Renal cortical epithelial cell (primary cell): ENCODE results near the gene ULK1. TPM values are rescaled to one million over a fixed set of nuclear protein-coding genes. Genes with fewer than 3 reads are reported as not detected.
A peak's percentile ranks its signal among the peaks of the same experiment; 100 is the strongest.
"Not testable (repeated sequence)": the region's sequence is repeated elsewhere in the genome, so short reads cannot be mapped to it uniquely, and the experiment has no call there.

ENCODE experiments used
- DNase-seq: peaks from one replicate; pipeline ENCODE4 v3.0.0-alpha.2; 2011; ENCODE audit warnings: low read depth
- total RNA-seq: library from RNA; depleted of rRNA; stranded (reverse); fragments of >200 nt; gene quantifications from 2 replicates; pipeline ENCODE4 v1.2.3, GENCODE V29; 2014

ULK1 gene
- total RNA-seq, 1 donor from 2014 or later = 39.0 TPM

DNA sequence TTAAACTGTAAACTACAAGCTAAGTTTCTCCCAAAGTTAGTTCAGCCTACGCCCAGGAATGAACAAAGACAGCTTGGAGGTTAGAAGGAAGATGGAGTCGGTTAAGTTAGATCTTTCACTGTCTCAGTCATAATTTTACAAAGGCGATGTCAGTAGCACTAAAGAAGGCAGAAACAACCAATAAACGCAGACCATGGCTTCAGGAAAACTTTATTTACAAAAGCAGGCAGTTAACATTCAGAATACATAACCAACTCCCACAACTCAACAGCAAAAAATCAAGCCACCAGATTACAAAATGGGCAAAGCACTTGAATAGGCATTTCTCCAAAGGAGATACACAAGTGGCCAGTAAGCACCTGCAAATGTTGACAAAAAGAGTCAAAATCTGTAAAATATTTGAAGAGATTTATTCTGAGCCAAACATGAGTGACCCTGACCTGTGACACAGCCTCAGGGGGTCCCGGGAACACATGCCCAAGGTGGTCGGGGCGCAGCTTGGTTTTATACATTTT, 8.8 kb upstream of the ULK1 start:
- DNase-seq = no peak

DNA sequence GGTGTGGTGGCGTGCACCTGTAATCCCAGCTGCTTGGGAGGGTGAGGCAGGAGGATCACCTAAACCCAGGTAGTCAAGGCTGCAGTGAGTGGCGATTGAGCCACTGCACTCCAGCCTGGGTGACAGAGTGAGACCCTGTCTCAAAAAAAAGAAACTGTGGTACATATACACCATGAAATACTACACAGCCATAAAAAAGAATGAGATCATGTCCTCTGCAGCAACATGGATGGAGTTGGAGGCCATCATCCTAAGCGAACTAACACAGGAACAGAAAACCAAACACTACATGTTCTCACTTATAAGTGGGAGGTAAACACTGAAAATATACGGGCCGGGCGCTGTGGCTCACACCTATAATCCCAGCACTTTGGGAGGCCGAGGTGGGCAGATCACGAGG, 2.7 kb upstream of the ULK1 start:
- DNase-seq = not testable (repeated sequence)

DNA sequence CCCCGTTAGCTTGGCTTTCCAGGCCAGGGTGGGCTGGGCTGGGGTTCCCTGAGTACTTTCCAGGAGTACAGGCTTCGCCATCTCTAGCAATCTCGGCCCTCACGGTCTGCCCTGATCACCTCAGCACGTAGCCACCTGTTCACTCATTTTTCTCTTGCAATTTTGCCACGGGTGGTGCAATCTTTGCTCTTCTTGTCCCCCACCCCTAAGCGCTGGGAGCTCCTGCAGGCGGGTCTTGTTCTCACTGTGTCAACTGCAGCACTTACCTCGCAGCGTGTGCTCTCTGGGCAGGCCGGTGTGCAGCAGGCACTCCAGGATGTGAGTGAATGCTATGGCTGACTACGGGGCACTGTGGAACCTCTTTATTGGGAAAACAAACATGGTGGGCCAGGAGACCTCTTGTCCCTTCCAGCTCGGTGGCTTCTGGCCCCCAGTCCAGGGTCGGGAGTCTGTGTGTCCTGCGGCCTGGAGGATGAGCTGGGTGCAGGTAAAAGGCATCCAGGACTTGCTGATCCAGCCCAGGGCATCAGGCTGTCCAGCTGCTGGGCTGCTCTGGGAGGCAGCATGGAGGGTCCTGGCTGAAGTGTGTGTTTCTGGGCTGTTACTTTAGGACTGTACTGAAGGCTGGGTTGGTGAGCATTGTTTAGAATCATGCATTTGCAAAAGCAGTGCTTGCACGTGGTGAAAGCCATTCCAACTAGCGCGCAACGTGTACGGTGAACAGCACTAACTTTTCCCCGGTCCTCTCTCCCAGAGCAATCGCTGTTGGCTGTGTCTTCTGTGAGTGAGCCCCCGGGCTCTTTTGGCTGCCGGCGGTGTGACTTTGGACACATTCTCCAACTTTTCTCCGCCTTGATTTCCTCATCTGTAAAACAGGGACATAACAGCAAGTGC, 1.5 kb upstream of the ULK1 start:
- no peak for DNase-seq

DNA sequence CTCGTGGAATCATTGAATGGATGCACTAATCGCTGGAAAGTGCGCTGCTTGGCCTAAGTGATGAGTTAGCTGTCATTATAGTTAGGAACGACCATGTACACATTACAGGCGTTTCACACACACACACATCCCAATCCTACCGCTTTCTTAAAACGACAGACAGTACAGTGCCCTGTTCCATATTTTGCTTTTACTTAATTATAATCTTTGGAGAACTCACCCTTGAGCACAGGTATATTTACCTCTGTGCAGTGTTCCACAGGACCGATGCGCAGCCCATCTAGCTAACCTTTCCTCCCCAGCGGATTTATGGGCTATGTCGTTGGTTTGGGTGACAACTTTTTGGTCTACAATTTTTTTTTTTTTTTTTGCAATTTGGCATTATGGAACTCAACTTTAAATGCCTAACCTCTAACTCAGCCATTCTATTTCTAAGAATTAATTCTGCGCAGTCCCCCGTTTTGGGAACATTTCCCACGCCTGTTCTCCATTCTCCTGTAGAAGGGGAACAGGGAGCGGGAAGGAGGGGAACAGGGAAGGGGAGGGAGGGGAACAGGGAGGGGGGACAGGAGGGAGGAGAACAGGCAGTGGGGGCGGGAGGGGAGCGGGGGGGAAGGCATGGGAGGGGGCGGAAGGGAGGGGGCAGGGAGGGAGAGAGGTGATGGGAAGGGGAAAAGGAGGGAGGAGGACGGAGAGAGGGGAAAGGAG, 663 bp upstream of the ULK1 start:
- DNase-seq = no peak

DNA sequence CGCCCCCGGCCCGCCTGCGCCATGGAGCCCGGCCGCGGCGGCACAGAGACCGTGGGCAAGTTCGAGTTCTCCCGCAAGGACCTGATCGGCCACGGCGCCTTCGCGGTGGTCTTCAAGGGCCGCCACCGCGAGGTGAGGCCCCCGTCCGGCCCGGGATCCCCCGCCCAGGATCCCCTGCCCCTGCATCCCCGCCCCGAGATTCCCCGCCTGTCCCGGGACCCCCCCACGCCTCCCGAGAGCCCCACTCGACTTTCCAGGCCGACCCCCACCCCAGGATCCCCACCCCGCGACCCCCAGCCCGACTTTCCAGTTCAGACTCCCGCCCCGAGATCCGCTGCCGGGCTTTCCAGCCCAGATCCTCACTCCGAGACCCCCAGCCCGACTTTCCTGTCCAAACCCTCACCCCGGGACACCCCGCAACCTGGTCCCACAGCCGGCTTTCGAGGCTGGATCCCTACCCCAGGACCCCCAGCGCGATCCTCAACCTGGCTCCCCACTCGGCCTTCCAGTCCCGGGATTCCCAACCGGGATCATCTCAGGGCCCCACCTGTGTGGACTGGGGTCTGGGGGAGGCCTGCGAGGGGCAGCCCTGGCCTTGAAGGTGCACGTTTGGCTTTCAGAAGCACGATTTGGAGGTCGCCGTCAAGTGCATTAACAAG, 688 bp downstream of the ULK1 start:
- DNase-seq = no peak

DNA sequence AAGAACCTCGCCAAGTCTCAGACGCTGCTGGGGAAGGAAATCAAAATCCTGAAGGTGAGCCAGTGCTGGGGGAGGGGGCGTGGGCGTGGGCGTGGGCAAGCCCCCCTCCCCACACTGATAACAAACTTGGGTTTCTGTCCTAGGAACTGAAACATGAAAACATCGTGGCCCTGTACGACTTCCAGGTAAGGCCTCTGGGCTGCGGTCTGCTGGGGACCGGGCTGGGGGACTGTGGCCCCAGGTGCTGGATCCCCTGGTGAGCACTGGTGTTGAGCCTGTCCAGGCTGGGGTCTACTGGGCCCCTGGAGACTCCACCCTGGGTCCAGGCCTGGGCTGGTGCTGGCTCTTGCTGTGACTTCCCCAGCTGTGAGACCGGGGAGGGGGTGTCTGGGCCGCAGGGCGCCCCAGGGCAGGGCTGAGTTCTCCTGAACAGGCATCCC, 1.2 kb downstream of the ULK1 start:
- no peak for DNase-seq

DNA sequence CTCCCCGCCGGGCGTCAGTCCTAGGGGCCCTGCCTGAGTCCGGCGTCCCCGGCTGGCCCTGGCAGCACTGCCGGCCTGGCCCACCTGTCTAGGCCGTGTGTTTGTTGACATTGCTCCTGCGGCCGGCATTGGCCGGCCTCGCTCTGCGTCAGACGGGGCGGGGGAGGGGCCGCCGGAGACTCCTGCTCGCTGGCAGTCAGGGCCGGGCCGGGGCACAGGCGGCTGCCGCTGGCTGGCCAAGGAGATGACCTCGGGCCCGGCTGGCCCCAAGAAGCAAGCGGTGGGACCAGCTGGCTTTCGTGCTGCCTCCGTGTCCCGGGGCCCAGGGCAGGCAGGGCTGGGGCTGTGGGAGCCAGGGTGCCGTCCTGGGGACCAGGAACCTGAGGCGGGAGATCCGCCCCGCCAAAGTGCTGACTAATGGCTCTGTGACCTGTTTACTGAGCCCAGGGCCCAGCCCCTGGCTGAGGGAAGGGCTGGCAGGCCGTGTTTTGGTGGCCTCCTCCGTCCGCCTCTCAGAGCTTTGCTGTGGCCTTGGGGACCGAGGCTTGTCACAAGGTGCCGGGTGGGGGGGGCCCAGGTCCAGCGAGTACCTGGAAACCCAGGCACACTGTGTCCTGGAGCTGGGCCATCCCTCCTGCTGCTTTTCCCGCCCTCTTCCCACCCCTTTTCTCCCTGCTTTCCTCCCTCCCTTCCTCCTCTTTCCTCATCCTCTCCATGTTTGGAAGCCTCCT, 1.8 kb downstream of the ULK1 start:
- DNase-seq = peak; percentile 77

DNA sequence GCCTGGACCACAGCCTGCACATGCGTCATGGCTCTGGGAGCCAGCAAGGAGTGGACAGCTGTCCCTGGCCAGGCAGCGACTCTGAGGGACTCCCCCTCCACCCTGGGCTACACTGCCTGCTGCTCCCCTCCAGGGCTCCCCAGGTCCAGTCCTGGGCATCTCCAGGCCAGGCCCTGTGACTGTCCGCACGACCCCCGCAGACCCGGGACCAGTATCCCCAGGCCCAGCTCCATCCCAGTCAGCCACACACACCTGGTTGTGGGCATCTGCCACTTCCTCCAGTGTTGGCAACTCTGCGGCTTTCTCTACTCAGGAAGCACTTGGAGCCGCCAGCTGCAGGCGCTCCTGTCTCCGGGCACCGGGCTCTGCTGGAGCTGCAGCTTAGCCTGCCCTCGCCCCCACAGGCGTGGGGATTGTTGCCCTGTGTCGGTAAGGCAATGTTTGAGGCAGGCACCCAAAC, 2.4 kb downstream of the ULK1 start:
- DNase-seq = no peak

DNA sequence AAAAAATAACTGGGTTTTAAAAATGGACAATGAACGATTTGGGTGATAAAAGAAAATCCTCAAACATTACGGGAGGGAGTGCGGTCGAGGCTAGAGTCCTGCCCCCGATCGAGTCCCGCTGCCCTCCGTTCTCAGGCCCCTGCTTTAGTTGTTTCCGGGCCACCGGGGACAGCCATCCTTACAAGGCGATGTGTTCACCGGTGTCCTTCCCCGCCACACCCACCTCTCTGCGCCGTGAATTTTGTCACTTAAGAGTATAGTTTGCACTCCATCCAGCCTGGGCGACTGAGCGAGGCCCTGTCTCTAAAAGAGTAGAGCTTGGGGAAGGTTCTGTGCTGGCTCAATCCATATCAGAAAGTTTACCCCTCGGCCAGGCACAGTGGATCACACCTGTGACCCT, 2.9 kb downstream of the ULK1 start:
- no peak for DNase-seq

DNA sequence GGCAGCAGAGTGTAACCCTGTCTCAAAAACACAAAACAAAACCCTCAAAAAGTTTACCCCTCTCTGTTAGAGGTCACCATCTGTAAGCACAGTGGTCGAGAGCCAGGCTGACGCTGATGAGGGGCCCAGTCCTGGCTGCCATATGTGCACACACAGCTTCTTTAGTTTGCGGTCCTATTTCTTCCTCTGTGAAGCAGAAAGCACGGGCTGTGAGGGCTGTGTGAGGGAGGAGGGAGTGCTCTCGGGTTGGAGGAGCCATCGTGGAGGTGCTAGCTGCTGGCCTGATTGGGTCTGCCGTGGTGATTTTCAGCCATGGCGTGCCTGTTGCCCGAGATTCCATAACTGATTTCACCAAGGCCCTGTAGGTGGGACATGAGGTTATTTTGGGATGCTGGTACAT, 3.5 kb downstream of the ULK1 start:
- DNase-seq = no peak

DNA sequence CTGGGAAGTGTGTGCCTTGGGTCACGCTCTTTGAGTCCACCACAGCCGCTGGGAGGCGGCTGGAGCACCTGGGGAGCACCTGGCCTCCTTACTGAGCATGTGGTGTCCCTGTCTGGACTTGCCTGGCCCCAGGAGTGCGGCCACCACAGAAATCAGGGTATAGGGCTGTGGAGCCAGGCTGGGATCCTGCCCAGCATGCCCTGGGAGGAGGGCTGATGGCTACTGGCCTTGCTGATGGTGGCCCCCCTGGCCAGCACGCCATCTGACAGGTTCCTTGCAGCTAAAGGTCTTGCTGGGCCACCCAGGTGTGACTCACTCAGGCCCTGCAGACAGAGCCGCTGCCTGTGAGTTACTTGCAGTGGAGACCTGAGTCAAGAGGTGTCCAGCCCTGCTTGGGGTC, 6.0 kb downstream of the ULK1 start:
- DNase-seq = no peak

DNA sequence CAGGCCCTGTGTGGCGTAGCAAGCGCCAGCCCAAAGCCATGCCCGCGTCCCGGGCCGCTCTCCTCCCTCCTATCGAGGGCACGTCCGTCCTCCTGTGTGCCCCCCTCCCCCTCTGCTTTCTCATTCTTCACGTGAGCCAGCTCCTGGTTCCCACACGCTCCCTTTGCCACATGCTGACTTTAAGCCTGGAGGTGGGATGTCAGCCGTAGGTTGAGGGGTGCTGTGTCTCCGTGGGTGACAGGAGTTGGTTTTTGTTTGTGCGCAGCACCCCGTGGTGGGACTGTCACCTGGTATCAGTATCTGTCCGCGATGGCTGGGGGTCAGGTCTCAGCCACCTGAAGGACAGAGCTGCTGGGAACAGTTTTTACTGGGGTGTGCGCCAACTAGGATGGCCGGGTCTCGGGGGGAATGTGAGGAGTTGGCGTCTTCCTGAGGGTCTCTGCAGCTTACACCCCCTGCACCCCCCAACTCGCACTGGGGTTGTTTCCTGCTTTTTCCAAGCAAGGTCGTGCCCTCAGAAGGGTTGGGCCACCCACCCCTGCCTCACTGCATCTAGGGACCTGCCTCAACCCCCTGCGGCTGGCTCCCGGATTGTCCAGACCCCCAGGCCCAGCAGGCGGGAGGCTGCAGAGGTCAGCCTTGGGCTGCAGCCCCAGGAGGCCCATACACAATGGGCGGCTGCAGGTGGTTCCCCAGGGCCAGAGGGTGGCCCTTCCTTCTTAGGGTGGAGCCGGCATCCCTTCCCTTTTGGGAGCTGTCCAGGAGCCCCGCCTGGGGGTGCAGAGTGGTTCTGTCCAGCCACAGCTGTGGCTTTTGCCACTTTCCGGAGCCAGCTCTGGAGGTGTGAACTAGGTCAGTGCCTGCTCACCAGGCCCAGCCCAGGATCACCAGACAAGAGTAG, 7.3 kb downstream of the ULK1 start:
- DNase-seq = no peak

DNA sequence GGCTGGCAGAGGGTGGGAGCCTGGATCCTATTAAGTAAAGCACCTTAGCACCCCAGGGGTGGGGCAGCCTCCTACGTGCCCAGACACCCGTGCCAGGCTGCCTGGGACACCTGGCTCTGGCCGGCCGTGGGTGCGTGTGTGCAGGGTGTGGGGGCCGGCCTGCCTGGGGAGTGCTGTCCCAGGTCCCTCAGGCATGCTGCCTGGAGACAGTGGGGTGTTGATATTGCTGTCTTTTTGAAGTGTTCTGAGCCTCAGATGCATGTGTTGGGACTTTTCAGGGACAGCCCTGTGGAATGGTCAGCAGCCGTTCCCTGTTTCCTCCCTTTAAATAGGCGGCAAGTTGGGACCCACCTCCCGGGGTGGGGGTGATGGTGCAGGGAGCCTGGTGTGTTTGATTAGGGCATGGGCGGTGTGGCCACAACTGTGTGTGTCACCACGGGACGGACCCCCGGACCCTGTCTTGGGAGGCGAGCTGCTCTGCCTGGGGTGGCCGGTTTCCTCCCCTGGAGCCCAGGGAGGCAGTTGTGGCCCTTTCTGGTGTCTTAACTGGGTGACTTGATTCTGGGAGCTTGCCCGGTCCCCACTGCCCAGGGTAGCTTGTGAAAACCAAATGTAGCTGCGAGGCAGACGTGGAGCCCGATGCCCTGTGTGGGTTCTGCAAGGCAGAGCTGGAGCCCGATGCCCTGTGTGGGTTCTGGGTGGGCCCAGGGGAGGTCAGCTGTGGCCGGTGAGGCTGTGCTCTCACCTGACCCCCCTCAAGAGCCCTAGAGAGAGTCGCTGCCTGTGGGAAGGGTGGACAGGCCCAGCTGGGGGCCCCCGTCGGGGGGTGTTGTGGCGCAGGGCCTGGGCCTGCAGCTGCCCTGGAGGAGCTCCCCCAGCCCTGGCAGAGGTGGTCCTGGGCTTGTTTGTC, 8.2 kb downstream of the ULK1 start:
- DNase-seq = no peak

DNA sequence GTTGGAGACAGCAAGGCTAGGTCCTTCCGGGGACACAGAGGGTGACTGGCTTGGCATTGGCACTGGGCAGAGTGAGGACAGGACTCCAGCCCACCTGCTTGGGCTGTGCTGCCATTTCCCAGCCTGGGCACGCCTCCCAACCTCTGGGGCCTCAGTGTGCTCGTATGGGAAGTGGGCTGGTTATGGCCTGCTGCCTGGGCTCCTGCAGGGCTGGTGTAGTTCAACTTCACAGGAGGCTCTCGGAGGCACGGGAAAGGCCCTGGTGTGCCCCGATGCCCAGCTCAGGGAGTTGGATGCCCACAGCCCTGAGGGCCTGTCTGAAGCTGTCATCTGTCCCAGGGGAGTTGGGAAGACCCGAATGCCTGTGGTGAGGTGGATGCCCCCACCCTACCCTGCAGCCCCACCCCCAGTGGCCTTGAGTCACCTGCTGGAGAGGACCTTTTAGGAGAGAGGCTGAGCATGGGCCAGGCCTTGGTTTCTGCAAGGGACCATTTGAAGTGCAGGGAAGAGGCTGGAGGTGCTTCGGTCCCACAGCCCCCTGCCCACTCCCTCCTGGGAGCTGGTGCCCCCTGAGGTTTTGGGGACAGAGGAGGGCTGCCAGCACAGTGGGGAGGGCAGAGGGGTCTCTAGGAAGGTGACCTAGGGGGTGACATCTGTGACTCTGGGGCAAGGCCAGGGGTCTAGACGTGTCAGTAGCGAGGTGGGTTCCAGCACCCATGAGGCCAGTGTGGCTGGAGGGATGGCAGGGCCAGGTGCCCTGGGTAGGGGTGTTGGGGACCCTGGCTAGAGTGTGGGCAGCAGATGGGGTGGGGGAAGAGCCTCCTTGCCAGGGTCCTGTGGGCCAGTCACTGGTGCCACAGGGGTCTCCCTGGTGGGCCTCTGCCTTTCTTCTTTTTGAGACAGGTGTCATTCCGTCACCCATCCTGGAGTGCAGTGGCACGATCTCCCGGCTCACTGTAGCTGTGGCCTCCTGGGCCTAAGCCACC, 9.1 kb downstream of the ULK1 start:
- no peak for DNase-seq

DNA sequence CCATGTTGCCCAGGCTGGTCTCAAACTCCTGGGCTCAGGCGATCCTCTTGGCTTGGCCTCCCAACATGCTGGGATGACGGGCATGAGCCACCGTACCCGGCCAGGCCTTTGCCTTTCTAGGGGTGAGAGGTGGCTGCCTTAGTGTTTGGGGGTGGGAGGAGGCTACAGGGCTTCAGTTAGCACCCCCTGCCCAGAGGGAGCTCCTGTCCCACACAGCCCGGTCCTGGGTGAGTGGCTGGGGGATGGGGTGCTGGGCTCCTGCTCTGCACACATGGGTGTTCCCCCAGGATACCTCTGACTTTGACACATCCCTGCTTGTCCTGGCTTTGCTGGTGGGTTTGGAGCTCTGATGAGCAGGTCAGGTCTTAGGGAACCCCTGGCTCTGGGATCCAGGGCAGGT, 9.9 kb downstream of the ULK1 start:
- no peak for DNase-seq

DNA sequence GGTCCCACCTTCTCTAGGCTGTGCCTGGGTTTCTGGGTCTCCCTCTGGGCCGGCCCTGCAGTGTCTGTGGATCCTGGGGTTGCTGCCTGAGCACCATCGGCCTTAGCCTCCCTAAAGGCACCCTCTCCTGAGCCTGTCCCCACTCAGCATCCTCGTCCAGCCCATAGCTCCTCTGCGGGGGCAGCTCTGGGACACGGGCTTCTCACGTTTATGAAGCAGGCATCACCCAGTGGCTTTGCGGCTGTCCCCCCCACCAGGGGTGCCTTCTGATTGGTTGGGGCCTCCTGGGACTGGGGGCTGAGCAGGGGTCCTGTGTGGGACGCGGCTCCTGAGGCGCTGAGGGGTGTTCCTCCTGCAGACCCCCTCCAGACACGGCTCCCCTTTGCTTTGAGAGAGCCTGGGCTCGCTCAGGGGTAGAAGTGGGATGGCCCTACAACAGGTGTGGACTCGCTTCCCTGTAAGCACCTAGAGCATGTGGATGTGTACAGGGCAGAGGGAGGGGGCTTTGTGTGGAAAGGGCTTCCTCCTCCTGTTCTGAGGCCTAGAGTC, 10.7 kb downstream of the ULK1 start:
- no peak for DNase-seq

DNA sequence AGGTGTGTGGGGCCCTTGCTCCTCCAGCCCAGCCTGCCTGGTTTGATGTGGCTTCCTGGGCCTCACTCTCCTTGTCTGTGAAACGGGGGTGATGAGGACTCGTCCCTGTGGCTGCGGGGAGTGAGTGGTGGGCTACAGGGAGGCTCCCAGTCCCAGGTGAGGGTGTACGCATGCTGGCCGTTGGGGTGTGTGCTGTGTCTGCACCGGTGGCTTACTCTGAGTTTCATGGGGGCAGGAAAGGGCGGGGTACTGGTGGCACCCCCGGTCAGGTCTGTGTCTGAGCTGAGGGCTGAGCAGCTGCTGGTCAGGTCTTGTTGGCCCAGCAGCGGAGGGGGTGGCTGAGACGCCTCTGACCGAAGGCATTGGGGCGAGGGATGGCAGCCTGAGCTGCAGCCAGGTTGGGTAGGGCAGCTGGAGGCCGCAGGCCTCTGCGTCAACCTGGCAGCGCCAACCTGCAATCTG, 11.2 kb downstream of the ULK1 start:
- DNase-seq = no peak
